Thyroid gland (tissue), 4 donors: ENCODE measurements around the gene MOB2. TPM values are rescaled to one million over a fixed set of nuclear protein-coding genes. Genes with fewer than 3 reads are reported as not detected.

Source experiments
- DNase-seq, 2 donors: peaks; one replicate each; pipeline ENCODE4 v3.0.0-alpha.2; 2019
- H3K27ac ChIP-seq, 3 donors: fragments of 200-600 bp; sonication (generic); 1 replicate in 2 of 3; 2 replicates in 1 of 3; pipeline ENCODE4 v1.5.1; 2016 to 2019; ENCODE audit warnings: mild to moderate bottlenecking in 1 of 3, moderate library complexity in 1 of 3
- H3K27me3 ChIP-seq: fragments of 200-600 bp; sonication (generic); one replicate; pipeline ENCODE4 v1.5.1; 2019
- H3K36me3 ChIP-seq, 2 donors: fragments of 200-600 bp; sonication (generic); one replicate each; pipeline ENCODE4 v1.5.1; 2016 to 2019
- H3K4me1 ChIP-seq, 2 donors: fragments of 200-600 bp; sonication (generic); one replicate each; pipeline ENCODE4 v1.5.1; 2017 to 2019
- H3K4me3 ChIP-seq, 3 donors: fragments of 200-600 bp; sonication (generic); replicated peaks in 1 of 3; 1 replicate in 2 of 3; 2 replicates in 1 of 3; pipeline ENCODE4 v1.5.1; 2016; ENCODE audit warnings: mild to moderate bottlenecking in 1 of 3
- H3K9me3 ChIP-seq: fragments of 200-600 bp; sonication (generic); one replicate; pipeline ENCODE4 v1.5.1; 2017
- CTCF ChIP-seq, 6 experiments: fragments of 200-600 bp in 3 of 6; fragments of 450-650 bp in 3 of 6; sonication (generic) in 3 of 6; IDR thresholded peaks; one replicate each; pipeline ENCODE4 v1.5.1; 2016 to 2019; ENCODE audit warnings: antibody characterized with exemption in 6 of 6, mild to moderate bottlenecking in 2 of 6, inconsistent platforms in 1 of 6, moderate library complexity in 1 of 6
- POLR2A ChIP-seq, 2 donors: fragments of 450-650 bp; IDR thresholded peaks; one replicate each; pipeline ENCODE4 v1.6.1; 2017; ENCODE audit warnings: antibody characterized with exemption in 2 of 2, mild to moderate bottlenecking in 2 of 2, moderate library complexity in 1 of 2
- WGBS, 2 donors: methylation state at CpG; one replicate each; pipeline ENCODE4 v1.1.5; 2017; 5-methylcytosine and 5-hydroxymethylcytosine counted together
- intact Hi-C: fragments of 100-400 bp; cut with DNase I; formaldehyde crosslinking; loops from one replicate; pipeline ENCODE4 v1.15.1; 2023
- total RNA-seq, 4 donors: library from RNA; depleted of rRNA; stranded (reverse); fragments of >200 nt; gene quantifications; one replicate each; pipeline ENCODE4 v1.2.3, GENCODE V29; 2016

The MOB2 gene
- total RNA-seq, 4 donors from 2014 or later = 25.6 to 45.8 (median 30.1) TPM

- no peaks in the 10 kb centered on the region for H3K9me3 ChIP-seq
- peaks cover 50 to 84% of the 10 kb centered on the region in 2 donors for H3K4me1 ChIP-seq
- DNase-seq = no peak
- no peaks in the 10 kb centered on the region for H3K27me3 ChIP-seq
- intact Hi-C loops = no loop called here
- H3K36me3 ChIP-seq = no peaks in the 10 kb centered on the region
- no peak overlapping the region for H3K4me3 ChIP-seq
- no peak overlapping the region for H3K27ac ChIP-seq
- TF ChIP-seq POLR2A (IDR thresholded peaks at IDR 0.05) = no peak
- TF ChIP-seq CTCF (IDR thresholded peaks at IDR 0.05) = no peak
- WGBS, 2 donors = 94% methylated on average over 12 of the region's 12 CpGs
These were observed 4.8 kb upstream of the MOB2 start for GRCh38 chr11:1491379-1491778.

- Histone ChIP-seq H3K4me1 (peaks cover 58 to 88% of the 10 kb centered on the region in 2 donors), H3K36me3 (no peaks in the 10 kb centered on the region), H3K9me3 (no peaks in the 10 kb centered on the region), H3K27ac (peak overlapping the region in 1 of 3 donors; percentile 13), H3K27me3 (no peaks in the 10 kb centered on the region), H3K4me3 (no peak overlapping the region)
- TF ChIP-seq POLR2A (IDR thresholded peaks at IDR 0.05) = no peak
- TF ChIP-seq CTCF (IDR thresholded peaks at IDR 0.05) = no peak
- peak; percentile 51 for DNase-seq
- intact Hi-C loops = no loop called here
- WGBS, 2 donors = 23 to 50% methylated on average over 7 of the region's 7 CpGs
These were observed 4.1 kb upstream of the MOB2 start for GRCh38 chr11:1490651-1491050.

- H3K4me3 ChIP-seq = no peak overlapping the region
- no peak for TF ChIP-seq CTCF (IDR thresholded peaks at IDR 0.05)
- no peak for TF ChIP-seq POLR2A (IDR thresholded peaks at IDR 0.05)
- 85 to 89% methylated on average over 20 of the region's 20 CpGs for WGBS, 2 donors
- peaks cover 65 to 92% of the 10 kb centered on the region in 2 donors for H3K4me1 ChIP-seq
- peak in 1 of 2 donors; percentile 33 for DNase-seq
- no peaks in the 10 kb centered on the region for H3K36me3 ChIP-seq
- H3K9me3 ChIP-seq = no peaks in the 10 kb centered on the region
- intact Hi-C loops = no loop called here
- H3K27me3 ChIP-seq = no peaks in the 10 kb centered on the region
- H3K27ac ChIP-seq = peak overlapping the region in 2 of 3 donors; percentile 41 to 54
These were observed 2.1 kb upstream of the MOB2 start for GRCh38 chr11:1488575-1489180.

GRCh38 chr11:1487851-1488574 lies 1.4 kb upstream of the MOB2 start:
- Histone ChIP-seq H3K36me3 (no peaks in the 10 kb centered on the region), H3K4me1 (peaks cover 72 to 95% of the 10 kb centered on the region in 2 donors), H3K4me3 (no peak overlapping the region), H3K9me3 (no peaks in the 10 kb centered on the region), H3K27me3 (no peaks in the 10 kb centered on the region), H3K27ac (peak overlapping the region in 2 of 3 donors; percentile 41 to 54)
- intact Hi-C loops = no loop called here
- DNase-seq = peak in 1 of 2 donors; percentile 27
- 89 to 90% methylated on average over 13 to 14 of the region's 23 CpGs for WGBS, 2 donors
- TF ChIP-seq CTCF (IDR thresholded peaks at IDR 0.05) (peak in 1 of 6 experiments; percentile 9), POLR2A (IDR thresholded peaks at IDR 0.05) (no peak)
